ENCODE data around the gene ITLN2.

GRCh38 chr1:160924791-160925651 lies 29.6 kb downstream of the ITLN2 start:
- TF ChIP-seq CTCF (IDR thresholded peaks at IDR 0.05; ENCODE audit: insufficient read depth, low read length, poor library complexity, severe bottlenecking) (no peak), EZH2phosphoT487 (conservative IDR thresholded peaks at IDR 0.05; ENCODE audit: low read length) (no peak)
